Vagina (tissue), 2 donors: ENCODE measurements around the gene SH2D3A. TPM values are rescaled to one million over a fixed set of nuclear protein-coding genes. Genes with fewer than 3 reads are reported as not detected.
"Not testable (repeated sequence)": the region's sequence is repeated elsewhere in the genome, so short reads cannot be mapped to it uniquely, and the experiment has no call there.

Experiments
- DNase-seq, 2 donors: peaks; one replicate each; pipeline ENCODE4 v3.0.0-alpha.2; 2017; ENCODE audit errors: extremely low spot score in 2 of 2
- H3K27ac ChIP-seq: fragments of 200-600 bp; sonication (generic); one replicate; pipeline ENCODE4 v1.5.1; 2019
- H3K27me3 ChIP-seq: fragments of 200-600 bp; sonication (generic); one replicate; pipeline ENCODE4 v1.5.1; 2019
- H3K36me3 ChIP-seq, 2 donors: fragments of 200-600 bp; sonication (generic); one replicate each; pipeline ENCODE4 v1.5.1; 2017 to 2019
- H3K4me1 ChIP-seq: fragments of 200-600 bp; sonication (generic); one replicate; pipeline ENCODE4 v1.5.1; 2019
- H3K4me3 ChIP-seq, 2 donors: fragments of 200-600 bp; sonication (generic); 1 replicate in 1 of 2; 2 replicates in 1 of 2; pipeline ENCODE4 v1.5.1; 2016 to 2019
- H3K9me3 ChIP-seq: fragments of 200-600 bp; sonication (generic); one replicate; pipeline ENCODE4 v1.5.1; 2019
- CTCF ChIP-seq, 3 experiments: fragments of 450-650 bp in 2 of 3; fragments of 200-600 bp in 1 of 3; sonication (generic) in 1 of 3; IDR thresholded peaks; one replicate each; pipeline ENCODE4 v1.5.1; 2017 to 2019; ENCODE audit warnings: antibody characterized with exemption in 3 of 3, mild to moderate bottlenecking in 2 of 3, moderate library complexity in 2 of 3
- POLR2A ChIP-seq, 2 donors: fragments of 450-650 bp; IDR thresholded peaks; one replicate each; pipeline ENCODE4 v1.6.1; 2017; ENCODE audit warnings: antibody characterized with exemption in 2 of 2, mild to moderate bottlenecking in 2 of 2, moderate library complexity in 2 of 2
- POLR2AphosphoS5 ChIP-seq, 2 donors: sonication (generic); formaldehyde crosslinking; IDR thresholded peaks; one replicate each; pipeline ENCODE4 v1.9.0; 2017; ENCODE audit warnings: antibody characterized with exemption in 2 of 2, mild to moderate bottlenecking in 2 of 2, low read depth in 1 of 2; ENCODE audit not compliant: insufficient read depth in 1 of 2
- intact Hi-C: fragments of 100-400 bp; cut with DNase I; formaldehyde crosslinking; loops from one replicate; pipeline ENCODE4 v1.15.1; 2023
- total RNA-seq: library from RNA; depleted of rRNA; stranded (reverse); fragments of >200 nt; gene quantifications from one replicate; pipeline ENCODE4 v1.2.3, GENCODE V29; 2016

The SH2D3A gene
- total RNA-seq, 1 donor from 2014 or later, result 21.9 TPM

GRCh38 chr19:6751189-6751588 is 16.0 kb downstream of the SH2D3A start:
- Histone ChIP-seq H3K36me3 (peaks cover 0 to 62% of the 10 kb centered on the region in 2 donors), H3K27ac (peak overlapping the region; percentile 54)
- intact Hi-C loops, result no loop called here

GRCh38 chr19:6750062-6750461 is 17.2 kb downstream of the SH2D3A start:
- H3K27me3 ChIP-seq, result no peaks in the 10 kb centered on the region
- no peak for TF ChIP-seq CTCF (IDR thresholded peaks at IDR 0.05)
- no peak for TF ChIP-seq POLR2A (IDR thresholded peaks at IDR 0.05)
- no peak for TF ChIP-seq POLR2AphosphoS5 (IDR thresholded peaks at IDR 0.05; ENCODE audit: insufficient read depth in 1 of 2, low read depth in 1 of 2)
- intact Hi-C loops, result no loop called here
- DNase-seq, result no peak
- H3K9me3 ChIP-seq, result no peaks in the 10 kb centered on the region
- peaks cover 34% of the 10 kb centered on the region for H3K4me1 ChIP-seq
- peaks cover 0 to 69% of the 10 kb centered on the region in 2 donors for H3K36me3 ChIP-seq
- H3K27ac ChIP-seq, result peak overlapping the region; percentile 54
- H3K4me3 ChIP-seq, result no peak overlapping the region

More at GRCh38 chr19:6751189-6751588, 16.0 kb downstream of the SH2D3A start:
- TF ChIP-seq POLR2AphosphoS5 (IDR thresholded peaks at IDR 0.05; ENCODE audit: insufficient read depth in 1 of 2, low read depth in 1 of 2), result no peak
- TF ChIP-seq CTCF (IDR thresholded peaks at IDR 0.05), result no peak
- TF ChIP-seq POLR2A (IDR thresholded peaks at IDR 0.05), result no peak
- no peaks in the 10 kb centered on the region for H3K9me3 ChIP-seq
- no peak overlapping the region for H3K4me3 ChIP-seq
- peaks cover 26% of the 10 kb centered on the region for H3K4me1 ChIP-seq
- DNase-seq, result no peak
- H3K27me3 ChIP-seq, result no peaks in the 10 kb centered on the region

DNA sequence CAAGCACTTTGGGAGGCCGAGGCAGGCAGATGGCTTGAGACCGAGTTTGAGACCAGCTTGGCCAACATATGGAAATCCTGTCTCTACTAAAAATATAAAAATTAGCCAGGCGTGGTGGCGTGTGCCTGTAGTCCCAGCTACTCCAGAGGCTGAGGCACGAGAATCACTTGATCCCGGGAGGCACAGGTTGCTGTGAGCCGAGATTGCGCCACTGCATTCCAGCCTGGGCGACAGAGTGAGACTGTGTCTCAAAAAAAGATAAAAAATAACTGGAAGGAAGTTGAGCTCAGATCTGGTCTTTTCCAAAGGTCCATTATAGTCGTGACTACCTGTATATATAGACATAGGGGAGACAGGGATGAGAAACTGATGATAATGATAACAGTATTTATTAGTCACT is 18.7 kb downstream of the SH2D3A start:
- H3K27ac ChIP-seq, H3K9me3 ChIP-seq, H3K4me3 ChIP-seq, intact Hi-C loops, H3K27me3 ChIP-seq, DNase-seq: not testable (repeated sequence)
- peaks cover 0 to 66% of the 10 kb centered on the region in 2 donors for H3K36me3 ChIP-seq
- peaks cover 42% of the 10 kb centered on the region for H3K4me1 ChIP-seq

DNA sequence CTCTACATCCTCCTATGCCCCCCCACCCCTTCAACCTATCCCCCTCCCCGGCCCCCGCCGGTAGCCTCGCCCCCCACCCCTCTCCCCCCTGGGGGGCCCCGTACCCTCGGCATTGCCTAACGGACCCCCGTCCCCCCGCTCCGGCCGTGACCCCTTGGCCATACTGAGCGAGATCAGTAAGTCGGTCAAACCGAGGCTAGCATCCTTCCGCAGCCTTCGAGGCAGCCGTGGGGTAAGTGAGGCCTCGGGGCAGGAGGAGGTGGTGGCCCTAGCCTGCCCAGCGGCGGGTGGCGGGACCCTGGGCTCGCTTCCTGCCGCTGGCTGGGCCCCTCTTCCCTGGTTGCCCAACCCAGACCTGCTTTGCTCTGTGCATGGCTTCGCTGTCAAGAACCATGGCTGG is 21.3 kb downstream of the SH2D3A start:
- TF ChIP-seq POLR2A (IDR thresholded peaks at IDR 0.05), result no peak
- TF ChIP-seq POLR2AphosphoS5 (IDR thresholded peaks at IDR 0.05; ENCODE audit: insufficient read depth in 1 of 2, low read depth in 1 of 2), result no peak
- no peak for TF ChIP-seq CTCF (IDR thresholded peaks at IDR 0.05)
- Histone ChIP-seq H3K27ac (peak overlapping the region; percentile 96), H3K36me3 (peaks cover 0 to 63% of the 10 kb centered on the region in 2 donors), H3K9me3 (no peaks in the 10 kb centered on the region), H3K27me3 (no peaks in the 10 kb centered on the region), H3K4me3 (no peak overlapping the region), H3K4me1 (peaks cover 57% of the 10 kb centered on the region)
- no peak for DNase-seq
- intact Hi-C loops, result no loop called here

- Histone ChIP-seq H3K27ac (peak overlapping the region; percentile 96), H3K36me3 (peaks cover 0 to 50% of the 10 kb centered on the region in 2 donors), H3K27me3 (no peaks in the 10 kb centered on the region), H3K9me3 (no peaks in the 10 kb centered on the region), H3K4me1 (peaks cover 53% of the 10 kb centered on the region), H3K4me3 (peak overlapping the region; percentile 23 to 30)
- intact Hi-C loops, result no loop called here
- TF ChIP-seq POLR2AphosphoS5 (IDR thresholded peaks at IDR 0.05; ENCODE audit: insufficient read depth in 1 of 2, low read depth in 1 of 2) (peak; percentile 62 to 84), POLR2A (IDR thresholded peaks at IDR 0.05) (no peak)
- peak in 1 of 2 donors; percentile 93 for DNase-seq
Observed at GRCh38 chr19:6744381-6745301, 22.6 kb downstream of the SH2D3A start.
